GM11168 (cell line): ENCODE measurements around the gene ADRA1B.
"Not testable (repeated sequence)": the region's sequence is repeated elsewhere in the genome, so short reads cannot be mapped to it uniquely, and the experiment has no call there.

ENCODE experiments used
- in situ Hi-C: fragments of 300-500 bp; cut with MboI; formaldehyde crosslinking; loops from one replicate; pipeline ENCODE4 v1.12.0; 2022; ENCODE audit warnings: low sequenced_read_pairs; ENCODE audit not compliant: unreplicated experiment

The ADRA1B gene

DNA sequence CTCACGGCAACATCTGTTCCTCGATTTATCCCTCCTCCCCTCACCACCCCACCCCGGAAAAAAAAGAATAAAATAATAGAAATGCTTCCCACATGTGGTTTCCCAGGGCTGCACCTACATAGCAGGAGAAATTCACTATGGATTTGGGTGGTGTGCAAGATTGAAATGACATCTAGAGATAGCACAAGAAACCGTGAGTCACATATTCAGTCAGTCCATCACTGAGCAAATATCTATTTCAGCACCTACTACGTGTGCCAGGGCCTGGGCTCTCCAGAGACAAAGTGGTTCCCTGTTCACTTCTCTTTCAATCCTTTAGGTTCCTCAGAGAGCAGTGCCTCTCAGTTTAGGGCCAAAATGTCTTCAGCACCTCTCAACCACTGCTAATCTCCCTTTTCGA is 47.7 kb downstream of the ADRA1B start:
- in situ Hi-C loops: no loop called here

DNA sequence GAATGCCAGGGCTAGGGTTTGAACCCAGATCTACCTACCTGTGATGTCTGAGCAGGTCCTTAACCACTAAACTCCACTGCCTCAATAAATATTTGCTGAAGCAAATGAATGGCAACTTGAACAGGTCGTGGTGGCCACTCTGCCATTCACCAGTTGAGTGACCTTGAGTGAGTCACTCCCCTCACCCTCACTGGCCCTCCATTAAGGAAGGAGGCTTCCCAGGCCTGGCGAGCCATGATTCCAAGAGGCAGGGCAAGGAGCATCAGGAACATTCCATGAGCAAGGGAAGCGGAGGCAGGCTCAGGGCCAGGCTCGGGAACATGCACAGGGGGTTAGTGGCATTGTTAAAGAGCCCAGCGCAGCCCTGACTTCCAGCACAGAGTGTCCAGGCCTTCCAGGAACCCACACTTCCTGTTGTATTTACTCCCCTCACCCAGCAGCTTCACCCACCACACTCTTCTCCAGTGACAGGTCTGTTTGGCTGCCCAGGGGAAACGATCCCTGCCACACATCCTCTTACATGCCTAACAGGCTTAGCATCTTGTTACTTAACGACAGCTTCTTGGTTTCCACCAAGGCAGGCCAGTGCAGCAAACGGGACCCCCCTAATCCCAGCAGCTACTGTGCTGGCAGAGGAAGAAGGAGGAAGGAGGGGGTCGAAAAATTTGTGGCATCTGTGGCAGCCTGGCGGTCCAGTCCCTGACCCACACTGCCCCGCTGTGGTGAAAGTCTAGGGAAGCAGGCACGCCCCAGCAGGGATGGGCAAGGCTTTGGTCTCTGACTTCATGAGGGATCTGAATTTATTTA is 49.0 kb downstream of the ADRA1B start:
- in situ Hi-C loops: no loop called here

DNA sequence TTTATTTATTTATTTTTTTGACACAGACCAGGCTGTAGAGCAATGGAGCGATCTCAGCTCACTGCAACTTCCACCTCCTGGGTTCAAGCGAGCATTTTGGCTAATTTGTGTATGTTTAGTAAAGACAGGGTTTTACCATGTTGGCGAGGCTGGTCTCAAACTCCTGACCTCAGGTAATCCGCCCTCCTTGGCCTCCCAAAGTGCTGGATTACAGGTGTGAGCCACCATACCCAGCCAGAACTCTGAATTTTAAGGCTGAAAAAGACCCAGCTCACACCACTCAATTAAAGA is 49.5 kb downstream of the ADRA1B start:
- in situ Hi-C loops: not testable (repeated sequence)

DNA sequence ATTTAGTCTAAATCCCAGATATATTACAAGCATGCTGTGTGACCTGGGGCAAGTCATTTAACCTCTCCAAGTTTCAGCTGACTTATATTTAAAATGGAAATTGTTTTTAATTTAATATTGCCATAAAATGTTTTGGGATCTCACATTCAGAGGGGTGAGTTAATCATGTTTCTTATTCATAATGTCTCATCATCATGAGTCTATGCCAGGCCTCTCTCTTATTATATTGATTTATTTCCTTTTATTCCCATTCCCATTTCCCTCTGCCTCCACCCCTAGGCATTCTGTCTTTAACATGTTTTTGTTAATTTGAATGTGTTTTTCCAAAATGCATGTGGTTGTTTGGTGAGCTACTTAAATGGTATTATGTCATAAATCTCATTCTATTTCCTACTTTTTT is 53.7 kb downstream of the ADRA1B start:
- in situ Hi-C loops: no loop called here

GRCh38 chr5:159971038-159971437 is 54.8 kb downstream of the ADRA1B start:
- in situ Hi-C loops: no loop called here

GRCh38 chr5:159971514-159971913 is 55.2 kb downstream of the ADRA1B start:
- in situ Hi-C loops: no loop called here

GRCh38 chr5:159971931-159972461 is 55.7 kb downstream of the ADRA1B start:
- in situ Hi-C loops: no loop called here

DNA sequence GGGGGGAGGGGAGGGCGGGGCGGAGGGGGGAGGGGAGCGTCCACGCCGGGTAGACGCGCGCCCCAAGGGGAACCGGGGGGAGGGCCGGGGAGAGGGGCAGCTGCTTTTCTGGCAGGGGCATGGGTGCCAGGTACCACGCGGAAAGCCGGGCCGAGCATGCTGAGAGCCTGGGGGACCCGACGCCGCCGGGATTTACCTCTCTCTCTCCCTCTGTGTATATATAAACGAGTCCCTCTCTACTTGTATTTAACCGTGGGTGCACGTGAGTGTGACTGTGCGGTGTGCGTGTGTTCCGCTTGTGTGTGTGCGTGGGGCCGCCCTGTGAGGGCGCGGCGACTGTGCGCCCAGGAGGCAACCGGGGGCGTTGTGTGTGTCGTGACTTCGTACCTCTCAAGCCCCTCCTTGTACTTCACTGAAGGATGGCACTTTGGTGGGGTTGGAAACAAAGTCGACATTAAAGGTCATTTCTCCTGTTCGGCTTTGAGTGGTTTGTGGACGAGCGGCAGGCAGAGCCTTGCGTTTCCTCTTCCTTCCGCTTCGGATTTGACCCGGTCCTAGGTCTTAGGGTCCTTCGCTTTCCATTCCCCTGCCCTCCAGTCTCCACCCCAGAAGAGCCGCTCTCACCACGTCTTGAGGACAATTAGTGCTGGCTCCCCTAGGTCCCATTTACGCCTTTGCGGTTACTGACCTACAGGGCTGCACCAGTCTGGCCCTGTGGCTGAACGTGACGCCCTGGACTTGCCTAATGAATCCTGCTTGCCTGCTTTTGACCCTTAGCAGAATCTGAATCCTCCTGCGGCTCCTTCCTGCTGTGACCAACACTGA is 56.5 kb downstream of the ADRA1B start:
- in situ Hi-C loops: no loop called here

GRCh38 chr5:159975462-159976019 is 59.3 kb downstream of the ADRA1B start:
- in situ Hi-C loops: loop anchor here (25.0 kb wide), 1 partner anchor 813 kb away; no protein-coding TSS in a partner anchor

- in situ Hi-C loops: loop anchor here (25.0 kb wide), 1 partner anchor 815 kb away; no protein-coding TSS in a partner anchor
These were observed 60.6 kb downstream of the ADRA1B start for GRCh38 chr5:159976921-159977320.

DNA sequence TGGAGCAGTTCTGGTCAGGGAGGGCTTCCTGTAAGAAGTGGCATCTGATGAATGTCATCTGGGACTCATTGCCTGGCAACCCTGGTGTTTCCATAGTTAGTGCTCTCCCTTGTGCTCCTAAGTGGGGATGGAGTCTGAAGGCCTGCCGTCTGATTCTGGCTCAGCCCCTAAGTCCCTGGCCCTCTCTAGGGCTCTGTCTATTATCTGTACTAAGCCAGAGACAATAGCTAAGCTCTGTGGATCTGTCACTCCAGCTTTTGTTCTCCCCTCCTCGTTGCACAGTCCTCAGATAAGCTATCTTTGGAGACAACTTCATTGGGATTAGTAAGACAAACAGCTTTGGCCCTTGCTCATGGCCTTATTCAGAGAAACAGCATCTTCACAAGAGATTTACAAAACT is 62.1 kb downstream of the ADRA1B start:
- in situ Hi-C loops: loop anchor here (25.0 kb wide), 1 partner anchor 816 kb away; no protein-coding TSS in a partner anchor

DNA sequence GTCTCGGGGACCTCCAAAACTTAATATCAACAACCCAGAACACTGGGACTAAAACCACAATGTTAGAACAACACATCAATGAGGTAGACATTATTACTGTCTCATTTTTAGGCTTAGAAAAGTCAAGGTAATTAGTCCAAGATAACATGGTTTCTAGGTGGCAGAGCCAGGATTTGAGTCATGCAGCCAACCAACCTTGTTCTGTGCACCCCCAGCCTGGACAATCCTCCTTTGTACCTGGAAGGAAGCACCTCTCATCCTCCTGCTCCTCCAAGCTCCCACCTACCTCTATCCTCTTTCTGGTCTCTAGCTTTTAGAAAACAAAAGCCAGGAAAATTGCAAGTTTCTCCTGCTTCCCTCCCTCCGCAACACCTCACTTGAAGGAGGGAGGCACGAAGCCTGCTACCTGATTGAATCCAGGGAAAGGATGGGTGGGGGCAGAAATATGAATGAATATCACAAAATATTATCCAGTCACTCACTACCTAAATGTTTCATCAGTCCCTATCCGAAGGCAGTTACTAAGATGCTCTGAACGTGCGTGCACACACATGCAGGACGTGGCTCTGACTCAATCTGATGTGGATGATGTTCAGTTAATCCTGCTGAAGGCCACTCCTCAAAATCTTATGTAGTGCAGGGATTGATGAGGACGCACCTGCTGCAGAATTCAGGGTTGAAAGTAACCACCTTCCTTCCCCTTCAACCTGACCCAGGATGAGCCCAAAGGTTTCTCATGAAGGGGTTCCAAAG is 66.3 kb downstream of the ADRA1B start:
- in situ Hi-C loops: loop anchor here (10.0 to 25.0 kb wide), 2 partner anchors 538 to 820 kb away; no protein-coding TSS in a partner anchor

- in situ Hi-C loops: loop anchor here (10.0 to 25.0 kb wide), 2 partner anchors 542 to 825 kb away; no protein-coding TSS in a partner anchor
These were observed 70.9 kb downstream of the ADRA1B start for GRCh38 chr5:159987031-159987674.

DNA sequence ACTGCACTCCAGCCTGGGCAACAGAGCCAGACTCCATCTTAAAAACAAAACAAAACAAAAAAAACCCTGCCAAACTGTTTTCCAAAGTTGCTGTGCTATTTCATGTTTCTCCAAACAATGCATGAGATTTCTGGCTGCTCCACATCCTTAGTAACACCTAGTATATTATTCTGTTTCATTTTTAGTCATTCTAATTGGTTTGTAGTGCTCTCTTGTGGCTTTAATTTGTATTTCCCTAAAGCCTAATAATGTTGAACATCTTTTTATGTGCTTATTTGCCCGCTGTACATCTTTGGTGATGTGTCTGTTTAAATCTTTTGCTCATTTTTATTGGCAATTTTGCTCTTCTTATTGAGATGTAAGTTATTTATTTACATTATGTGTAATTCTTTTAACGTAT is 74.2 kb downstream of the ADRA1B start:
- in situ Hi-C loops: loop anchor here (25.0 kb wide), 1 partner anchor 828 kb away; no protein-coding TSS in a partner anchor

- in situ Hi-C loops: loop anchor here (25.0 kb wide), 1 partner anchor 830 kb away; no protein-coding TSS in a partner anchor
These were observed 76.3 kb downstream of the ADRA1B start for GRCh38 chr5:159992566-159992965.

GRCh38 chr5:159993194-159993593 is 76.9 kb downstream of the ADRA1B start:
- in situ Hi-C loops: loop anchor here (25.0 kb wide), 1 partner anchor 831 kb away; no protein-coding TSS in a partner anchor

DNA sequence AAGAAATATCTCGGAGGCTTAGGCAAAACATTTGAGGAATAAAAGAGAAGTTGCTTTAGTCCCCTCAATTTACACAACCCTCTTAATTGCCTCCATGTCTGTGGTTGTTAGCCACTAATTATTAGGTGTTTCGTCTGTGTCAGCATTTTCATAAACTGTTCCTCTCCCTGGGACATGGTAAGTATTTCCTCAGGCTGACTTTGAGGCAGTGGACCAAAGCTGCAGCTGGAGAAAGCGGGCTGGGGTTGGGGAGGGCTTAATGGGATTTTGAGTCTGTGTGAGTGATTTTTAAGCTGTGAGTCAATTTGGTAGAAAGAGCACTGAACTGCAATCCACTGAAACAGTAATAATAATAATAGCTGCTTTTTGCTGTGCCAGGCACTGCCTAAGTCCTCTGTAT is 79.6 kb downstream of the ADRA1B start:
- in situ Hi-C loops: loop anchor here (25.0 kb wide), 1 partner anchor 834 kb away; no protein-coding TSS in a partner anchor

DNA sequence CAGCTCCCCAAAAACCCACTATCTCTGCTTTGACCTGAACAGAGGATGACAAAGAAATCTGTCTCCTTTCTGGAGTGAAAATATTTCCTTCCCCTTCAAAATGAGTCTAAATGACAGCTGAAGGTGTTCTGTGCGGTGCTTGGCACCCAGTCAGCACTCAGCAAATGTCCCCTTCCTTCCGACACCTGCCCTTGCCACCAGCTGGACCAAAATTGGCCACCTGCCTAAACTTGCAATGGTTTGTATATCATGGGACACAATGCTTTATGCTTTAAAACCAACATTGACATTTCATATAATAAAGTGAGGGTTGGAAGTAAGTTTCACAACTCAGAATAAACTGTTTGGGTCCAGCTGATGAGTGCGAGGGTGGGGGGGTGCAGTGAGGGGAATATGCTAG is 85.2 kb downstream of the ADRA1B start:
- in situ Hi-C loops: no loop called here

DNA sequence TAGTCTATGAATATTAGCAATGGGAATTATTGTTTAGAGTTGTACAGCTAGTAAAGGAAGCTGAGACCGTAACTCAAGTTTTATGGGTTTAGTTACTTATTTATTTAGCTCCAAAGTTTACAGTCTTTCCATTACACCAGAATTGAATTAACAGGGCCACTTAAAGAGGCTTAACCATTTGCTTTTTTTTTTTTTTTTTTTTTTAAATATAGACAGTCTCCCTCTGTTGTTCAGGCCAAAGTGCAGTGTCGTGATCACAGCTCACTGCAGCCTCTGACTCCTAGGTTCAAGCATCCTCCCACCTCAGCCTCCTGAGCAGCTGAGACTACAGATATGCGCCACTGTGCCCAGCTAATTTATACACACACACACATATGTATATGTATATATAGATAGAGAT is 91.2 kb downstream of the ADRA1B start:
- in situ Hi-C loops: no loop called here
